Middle frontal gyrus (tissue), 1 donor: ENCODE data around the gene RANBP3L.
"Not testable (repeated sequence)": the region's sequence is repeated elsewhere in the genome, so short reads cannot be mapped to it uniquely, and the experiment has no call there.

Source experiments
- DNase-seq: peaks from one replicate; pipeline ENCODE4 v3.0.0-alpha.2; 2015; ENCODE audit warnings: low spot score; ENCODE audit errors: extremely low spot score

Gene RANBP3L

GRCh38 chr5:36301858-36302603 is at the start of gene RANBP3L:
RANBP3L (minus strand) TSS chr5:36301902; CDS start chr5:36301416, 486 bp downstream.
- no peak for DNase-seq

GRCh38 chr5:36346896-36347690 is 45.4 kb upstream of the RANBP3L start:
- DNase-seq, result no peak

GRCh38 chr5:36344899-36345298 is 43.2 kb upstream of the RANBP3L start:
- DNase-seq, result no peak

GRCh38 chr5:36341720-36342119 is 40.0 kb upstream of the RANBP3L start:
- not testable (repeated sequence) for DNase-seq

- DNase-seq, result no peak
Measured at GRCh38 chr5:36337597-36337996, 35.9 kb upstream of the RANBP3L start.

- no peak for DNase-seq
Measured at GRCh38 chr5:36334315-36334714, 32.6 kb upstream of the RANBP3L start.

GRCh38 chr5:36332720-36333119 is 31.0 kb upstream of the RANBP3L start:
- not testable (repeated sequence) for DNase-seq

- DNase-seq, result no peak
Measured at GRCh38 chr5:36325196-36325595, 23.5 kb upstream of the RANBP3L start.

- DNase-seq, result no peak
Measured at GRCh38 chr5:36323926-36324781, 22.5 kb upstream of the RANBP3L start.

GRCh38 chr5:36312953-36313672 is 11.4 kb upstream of the RANBP3L start:
- no peak for DNase-seq

GRCh38 chr5:36311956-36312355 is 10.3 kb upstream of the RANBP3L start:
- DNase-seq, result no peak

GRCh38 chr5:36310138-36310537 is 8.4 kb upstream of the RANBP3L start:
- DNase-seq, result no peak

- no peak for DNase-seq
Measured at GRCh38 chr5:36305571-36306326, 4.0 kb upstream of the RANBP3L start.

GRCh38 chr5:36304095-36304805 is 2.5 kb upstream of the RANBP3L start:
- DNase-seq, result no peak

- DNase-seq, result no peak
Measured at GRCh38 chr5:36300927-36301540, 668 bp downstream of the RANBP3L start.

- DNase-seq, result no peak
Measured at GRCh38 chr5:36300191-36300926, 1.3 kb downstream of the RANBP3L start.

- DNase-seq, result no peak
Measured at GRCh38 chr5:36298552-36298951, 3.1 kb downstream of the RANBP3L start.

- no peak for DNase-seq
Measured at GRCh38 chr5:36297653-36298052, 4.0 kb downstream of the RANBP3L start.
